ENCODE data around the gene UBL7. TPM values are rescaled to one million over a fixed set of nuclear protein-coding genes. Genes with fewer than 3 reads are reported as not detected.

UBL7 gene
- total RNA-seq, 2 experiments from 2014 or later: 14.3 to 17.1 TPM

DNA sequence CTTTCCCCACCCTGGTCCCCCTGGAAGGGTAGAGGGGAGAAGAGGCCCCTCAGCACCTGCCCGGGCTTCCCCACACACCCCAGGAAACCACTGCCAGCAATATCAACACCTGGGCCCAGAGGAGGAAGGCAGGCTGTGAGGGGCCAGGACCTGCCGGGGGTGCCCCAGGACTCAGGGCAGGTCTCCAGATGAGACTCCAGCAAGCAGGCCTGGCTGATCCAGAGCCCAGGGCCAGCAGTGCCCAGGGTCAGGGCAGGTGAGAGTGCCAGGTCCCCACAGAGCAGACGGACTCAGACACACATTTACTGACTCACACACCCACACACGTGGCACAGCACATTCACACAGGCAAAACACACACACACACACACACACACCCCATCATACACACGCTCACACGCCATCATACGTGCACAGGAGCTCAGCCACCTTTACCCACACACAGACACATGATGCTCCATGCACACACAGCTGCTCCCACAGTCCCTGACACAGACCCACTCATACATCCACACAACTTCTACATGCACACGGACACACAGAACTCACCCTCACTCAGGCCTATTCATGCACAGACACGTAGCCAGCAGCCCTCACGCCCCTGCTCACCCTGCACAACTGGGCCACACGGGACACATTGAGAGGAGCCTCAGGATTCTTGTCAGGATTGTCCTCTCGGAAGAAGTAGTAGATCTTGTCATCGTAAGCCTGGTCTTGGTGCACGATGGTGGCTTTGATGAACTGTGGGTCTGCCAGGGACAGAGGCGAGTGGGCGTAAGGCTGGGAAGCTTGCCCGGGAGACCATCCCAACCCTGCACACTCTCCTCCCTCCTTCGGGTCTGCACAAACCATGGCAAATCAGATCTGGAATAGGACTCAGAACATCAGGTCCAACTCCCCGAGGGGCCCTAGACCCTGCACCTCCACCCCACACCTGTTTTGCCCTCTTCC, 44.7 kb downstream of the UBL7 start:
- no peak overlapping the region for H3K27ac ChIP-seq (ENCODE audit: low read depth in 1 of 2, low read length in 2 of 2)
- H3K4me1 ChIP-seq (ENCODE audit: insufficient read depth, low read length): no peaks in the 10 kb centered on the region
- Mint-ChIP-seq H3K27ac (no peak overlapping the region), H3K4me1 (ENCODE audit: low read depth) (no peaks in the 10 kb centered on the region), H3K27me3 (no peaks in the 10 kb centered on the region), H3K36me3 (ENCODE audit: low read depth) (no peaks in the 10 kb centered on the region), H3K9me3 (no peaks in the 10 kb centered on the region), H3K4me3 (no peak overlapping the region)
- no peak for ATAC-seq (ENCODE audit: poor library complexity)
- CTCF ChIA-PET: no interaction called here
- TF ChIP-seq, protein P1, sequence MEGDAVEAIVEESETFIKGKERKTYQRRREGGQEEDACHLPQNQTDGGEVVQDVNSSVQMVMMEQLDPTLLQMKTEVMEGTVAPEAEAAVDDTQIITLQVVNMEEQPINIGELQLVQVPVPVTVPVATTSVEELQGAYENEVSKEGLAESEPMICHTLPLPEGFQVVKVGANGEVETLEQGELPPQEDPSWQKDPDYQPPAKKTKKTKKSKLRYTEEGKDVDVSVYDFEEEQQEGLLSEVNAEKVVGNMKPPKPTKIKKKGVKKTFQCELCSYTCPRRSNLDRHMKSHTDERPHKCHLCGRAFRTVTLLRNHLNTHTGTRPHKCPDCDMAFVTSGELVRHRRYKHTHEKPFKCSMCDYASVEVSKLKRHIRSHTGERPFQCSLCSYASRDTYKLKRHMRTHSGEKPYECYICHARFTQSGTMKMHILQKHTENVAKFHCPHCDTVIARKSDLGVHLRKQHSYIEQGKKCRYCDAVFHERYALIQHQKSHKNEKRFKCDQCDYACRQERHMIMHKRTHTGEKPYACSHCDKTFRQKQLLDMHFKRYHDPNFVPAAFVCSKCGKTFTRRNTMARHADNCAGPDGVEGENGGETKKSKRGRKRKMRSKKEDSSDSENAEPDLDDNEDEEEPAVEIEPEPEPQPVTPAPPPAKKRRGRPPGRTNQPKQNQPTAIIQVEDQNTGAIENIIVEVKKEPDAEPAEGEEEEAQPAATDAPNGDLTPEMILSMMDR (IDR thresholded peaks at IDR 0.05): no peak
- no peaks in the 10 kb centered on the region for H3K9me3 ChIP-seq (ENCODE audit: control insufficient read depth in 1 of 2, insufficient read depth in 1 of 2, low read length in 2 of 2)
- DNase-seq: no peak
- no peaks in the 10 kb centered on the region for H3K27me3 ChIP-seq (ENCODE audit: control insufficient read depth in 1 of 2, insufficient read depth in 2 of 2, low read length in 2 of 2)
- intact Hi-C loops (cut with DNase I, micrococcal nuclease): no loop called here
- peaks cover 4% of the 10 kb centered on the region for H3K36me3 ChIP-seq (ENCODE audit: insufficient read depth, low read length)
- POLR2A ChIA-PET: no interaction called here
- H3K4me3 ChIP-seq (ENCODE audit: low read length): no peak overlapping the region

DNA sequence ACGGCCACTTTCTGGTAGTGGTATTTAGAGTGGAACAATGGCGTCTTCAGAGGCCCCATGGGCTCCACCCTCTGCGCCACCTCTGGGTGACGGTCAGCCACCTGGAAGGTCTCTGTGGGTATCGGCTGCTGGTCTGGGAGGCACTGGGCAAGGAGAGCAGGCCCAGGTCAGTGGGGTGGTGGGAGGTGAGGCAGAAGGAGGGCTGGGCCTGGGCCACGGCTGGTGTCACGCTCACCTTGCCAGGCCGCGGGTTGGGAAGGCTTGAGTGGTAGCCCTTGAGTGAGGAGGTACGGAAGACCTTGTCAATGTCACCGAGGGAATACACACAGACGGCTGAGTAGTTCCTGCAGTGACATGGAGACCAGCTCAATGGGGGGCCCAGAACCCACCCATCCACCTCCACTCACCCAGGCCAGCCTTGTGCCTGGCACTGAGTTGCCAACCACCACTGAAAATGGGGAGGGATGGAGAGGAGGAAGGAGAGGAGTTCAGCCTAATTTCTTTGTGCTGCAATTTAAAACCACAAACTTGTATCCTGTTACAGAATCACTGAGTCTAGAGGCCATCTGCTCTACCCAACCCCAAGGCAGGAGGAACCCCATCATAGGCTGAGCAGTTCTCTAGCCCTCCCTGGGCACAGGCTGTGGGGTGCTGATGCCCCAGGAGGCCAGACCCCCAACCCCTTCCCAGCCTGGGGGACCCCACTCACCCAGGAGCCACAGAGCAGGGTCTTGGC, 46.2 kb downstream of the UBL7 start:
- Histone ChIP-seq H3K9me3 (ENCODE audit: control insufficient read depth in 1 of 2, insufficient read depth in 1 of 2, low read length in 2 of 2) (no peaks in the 10 kb centered on the region), H3K4me1 (ENCODE audit: insufficient read depth, low read length) (no peaks in the 10 kb centered on the region), H3K27ac (ENCODE audit: low read depth in 1 of 2, low read length in 2 of 2) (no peak overlapping the region), H3K4me3 (ENCODE audit: low read length) (no peak overlapping the region), H3K36me3 (ENCODE audit: insufficient read depth, low read length) (peaks cover 4% of the 10 kb centered on the region), H3K27me3 (ENCODE audit: control insufficient read depth in 1 of 2, insufficient read depth in 2 of 2, low read length in 2 of 2) (no peaks in the 10 kb centered on the region)
- no peaks in the 10 kb centered on the region for H3K4me1 Mint-ChIP-seq (ENCODE audit: low read depth)
- ChIA-PET POLR2A (no interaction called here), CTCF (no interaction called here)
- DNase-seq (no peak), ATAC-seq (ENCODE audit: poor library complexity) (no peak)
- no peaks in the 10 kb centered on the region for H3K27me3 Mint-ChIP-seq
- intact Hi-C loops (cut with DNase I, micrococcal nuclease): no loop called here
- H3K27ac Mint-ChIP-seq: no peak overlapping the region
- TF ChIP-seq, protein P1 (IDR thresholded peaks at IDR 0.05): no peak
- H3K36me3 Mint-ChIP-seq (ENCODE audit: low read depth): no peaks in the 10 kb centered on the region
- H3K4me3 Mint-ChIP-seq: no peak overlapping the region
- H3K9me3 Mint-ChIP-seq: no peaks in the 10 kb centered on the region

DNA sequence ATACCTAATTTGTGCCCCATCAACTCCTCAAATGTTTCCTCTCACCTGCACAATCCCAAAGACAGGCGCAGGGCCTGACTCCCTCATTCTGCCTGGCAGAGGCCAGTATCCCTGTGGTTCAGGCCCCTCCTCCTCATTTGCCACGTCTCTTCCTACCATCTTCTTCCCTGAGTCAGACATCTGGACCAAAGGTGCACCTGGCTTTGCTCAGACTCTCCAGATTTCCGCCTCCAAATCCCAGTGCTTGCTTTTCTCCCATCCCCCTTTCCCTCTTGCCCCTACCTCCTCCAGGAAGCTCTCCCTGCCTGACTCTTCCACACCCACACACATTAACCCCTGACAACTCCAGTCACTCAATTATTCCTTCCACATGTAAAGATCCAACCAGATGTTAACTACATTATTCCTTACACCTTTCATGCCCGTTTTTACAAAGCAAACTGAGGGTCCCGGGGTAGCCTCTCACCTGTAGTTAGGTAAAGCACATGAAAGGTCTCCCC, 46.8 kb downstream of the UBL7 start:
- Histone ChIP-seq H3K36me3 (ENCODE audit: insufficient read depth, low read length) (peaks cover 4% of the 10 kb centered on the region), H3K4me1 (ENCODE audit: insufficient read depth, low read length) (no peaks in the 10 kb centered on the region), H3K9me3 (ENCODE audit: control insufficient read depth in 1 of 2, insufficient read depth in 1 of 2, low read length in 2 of 2) (no peaks in the 10 kb centered on the region), H3K27me3 (ENCODE audit: control insufficient read depth in 1 of 2, insufficient read depth in 2 of 2, low read length in 2 of 2) (no peaks in the 10 kb centered on the region), H3K4me3 (ENCODE audit: low read length) (no peak overlapping the region), H3K27ac (ENCODE audit: low read depth in 1 of 2, low read length in 2 of 2) (no peak overlapping the region)
- H3K4me3 Mint-ChIP-seq: no peak overlapping the region
- ATAC-seq (ENCODE audit: poor library complexity) (no peak), DNase-seq (no peak)
- ChIA-PET POLR2A (no interaction called here), CTCF (no interaction called here)
- intact Hi-C loops (cut with DNase I, micrococcal nuclease): no loop called here
- TF ChIP-seq, protein P1 (IDR thresholded peaks at IDR 0.05): no peak
- no peaks in the 10 kb centered on the region for H3K4me1 Mint-ChIP-seq (ENCODE audit: low read depth)
- no peaks in the 10 kb centered on the region for H3K9me3 Mint-ChIP-seq
- no peaks in the 10 kb centered on the region for H3K36me3 Mint-ChIP-seq (ENCODE audit: low read depth)
- no peaks in the 10 kb centered on the region for H3K27me3 Mint-ChIP-seq
- H3K27ac Mint-ChIP-seq: no peak overlapping the region

Data from CD4-positive, alpha-beta T cell (primary cell).